Ovary (tissue), 9 donors: ENCODE measurements around the gene KMT5C. TPM values are rescaled to one million over a fixed set of nuclear protein-coding genes. Genes with fewer than 3 reads are reported as not detected.

Experiments used
- DNase-seq, 5 donors: peaks; one replicate each; pipeline ENCODE4 v3.0.0-alpha.2; 2019 to 2020
- H3K27ac ChIP-seq, 2 donors: fragments of 200-600 bp; one replicate each; pipeline versions ENCODE4 v1.5.1 to v1.8.0; 2019 to 2022
- H3K27me3 ChIP-seq: fragments of 200-600 bp; one replicate; pipeline ENCODE4 v1.8.0; 2022
- H3K36me3 ChIP-seq: fragments of 200-600 bp; sonication (generic); one replicate; pipeline ENCODE4 v1.5.1; 2019
- H3K4me1 ChIP-seq: one replicate; pipeline ENCODE4 v1.8.1; 2013; ENCODE audit warnings: mild to moderate bottlenecking, moderate library complexity; ENCODE audit not compliant: insufficient read depth
- H3K4me3 ChIP-seq: fragments of 200-600 bp; sonication (generic); one replicate; pipeline ENCODE4 v1.5.1; 2017
- H3K9me3 ChIP-seq, 2 donors: fragments of 200-600 bp in 1 of 2; sonication (generic) in 1 of 2; one replicate each; pipeline versions ENCODE4 v1.5.1 to v1.8.1; 2013 to 2019; ENCODE audit warnings: mild to moderate bottlenecking in 1 of 2, moderate library complexity in 1 of 2
- EP300 ChIP-seq: sonication (generic); formaldehyde crosslinking; IDR thresholded peaks from one replicate; pipeline ENCODE4 v1.6.1; 2017; ENCODE audit warnings: antibody characterized with exemption
- POLR2A ChIP-seq: fragments of 450-650 bp; IDR thresholded peaks from one replicate; pipeline ENCODE4 v1.6.1; 2017; ENCODE audit warnings: antibody characterized with exemption, mild to moderate bottlenecking, moderate library complexity
- WGBS, 3 donors: extraction: QIAGEN DNeasy Blood & Tissue Kit in 1 of 3; methylation state at CpG; one replicate each; pipeline versions ENCODE4 v1.1.5 to v1.1.7; 2013 to 2017; 5-methylcytosine and 5-hydroxymethylcytosine counted together
- intact Hi-C, 4 donors: fragments of 100-400 bp; cut with DNase I; formaldehyde crosslinking; loops; one replicate each; pipeline versions ENCODE4 v1.11.0 to v1.15.1; 2022 to 2023
- polyA plus RNA-seq, 2 donors: library from polyadenylated mRNA; stranded (reverse); fragments of 200-250 nt in 1 of 2; fragments of 350-450 nt in 1 of 2; fragmentation: Illumina TruSeq in 1 of 2; extraction: RNeasy Lipid Tissue Mini Kit (QIAGEN cat#74804) in 1 of 2; gene quantifications; one replicate each; pipeline ENCODE4 v1.2.3, GENCODE V29; 2013 to 2014
- total RNA-seq, 7 donors: library from RNA; depleted of rRNA in 2 of 7; stranded (reverse); fragments of >200 nt in 2 of 7; fragmentation: NEBNext Ultra II Directional in 3 of 7; extraction: Animal tissue kit (Norgen Biotek cat#: 25700) in 3 of 7; gene quantifications; one replicate each; pipeline versions ENCODE4 v1.1.0 to v1.2.4, GENCODE V29; 2016 to 2023
- TF ChIP-seq, protein P1 (sequence below), 3 donors: fragments of 450-650 bp in 2 of 3; fragments of 200-600 bp in 1 of 3; IDR thresholded peaks; one replicate each; pipeline versions ENCODE4 v1.5.1 to v1.8.0; 2016 to 2022; ENCODE audit warnings: antibody characterized with exemption in 3 of 3, mild to moderate bottlenecking in 1 of 3
- donor health status: DM: no; HTN: no; CAD: no; lungs with moderate emphysema.
- donor health status: DM: no; HTN: no; CAD: no.
- donor health status: Bipolar disorder and iron deficiency.
- donor health status: DM: yes; HTN: yes; CAD: no.
- donor health status: DM: no; HTN: no; CAD: no.
- donor health status: DM: yes; HTN: yes; CAD: no.

KMT5C gene
- total and polyA plus RNA-seq, 9 donors, result 0.37 to 26.2 (median 11.9) TPM

- no peak overlapping the region for H3K27ac ChIP-seq
- 66 to 74% (median 69%) methylated on average over 24 of the region's 24 CpGs for WGBS, 3 donors
- no peak for DNase-seq
- no peak overlapping the region for H3K4me3 ChIP-seq
- peaks cover 26% of the 10 kb centered on the region for H3K4me1 ChIP-seq
- H3K9me3 ChIP-seq, result no peaks in the 10 kb centered on the region
- no peak for TF ChIP-seq EP300
- no peak for TF ChIP-seq POLR2A
- TF ChIP-seq, protein P1, sequence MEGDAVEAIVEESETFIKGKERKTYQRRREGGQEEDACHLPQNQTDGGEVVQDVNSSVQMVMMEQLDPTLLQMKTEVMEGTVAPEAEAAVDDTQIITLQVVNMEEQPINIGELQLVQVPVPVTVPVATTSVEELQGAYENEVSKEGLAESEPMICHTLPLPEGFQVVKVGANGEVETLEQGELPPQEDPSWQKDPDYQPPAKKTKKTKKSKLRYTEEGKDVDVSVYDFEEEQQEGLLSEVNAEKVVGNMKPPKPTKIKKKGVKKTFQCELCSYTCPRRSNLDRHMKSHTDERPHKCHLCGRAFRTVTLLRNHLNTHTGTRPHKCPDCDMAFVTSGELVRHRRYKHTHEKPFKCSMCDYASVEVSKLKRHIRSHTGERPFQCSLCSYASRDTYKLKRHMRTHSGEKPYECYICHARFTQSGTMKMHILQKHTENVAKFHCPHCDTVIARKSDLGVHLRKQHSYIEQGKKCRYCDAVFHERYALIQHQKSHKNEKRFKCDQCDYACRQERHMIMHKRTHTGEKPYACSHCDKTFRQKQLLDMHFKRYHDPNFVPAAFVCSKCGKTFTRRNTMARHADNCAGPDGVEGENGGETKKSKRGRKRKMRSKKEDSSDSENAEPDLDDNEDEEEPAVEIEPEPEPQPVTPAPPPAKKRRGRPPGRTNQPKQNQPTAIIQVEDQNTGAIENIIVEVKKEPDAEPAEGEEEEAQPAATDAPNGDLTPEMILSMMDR (IDR thresholded peaks at IDR 0.05), result no peak
- no peaks in the 10 kb centered on the region for H3K36me3 ChIP-seq
- intact Hi-C loops, result loop anchor here in 3 of 4 donors (5.0 to 10.0 kb wide), 4 partner anchors 74 to 117 kb away; partner anchors contain the start of genes C19orf85 (in 1 of the 3) and ISOC2 (in 1 of the 3)
- H3K27me3 ChIP-seq, result no peaks in the 10 kb centered on the region
These were observed 48.2 kb downstream of the KMT5C start for GRCh38 chr19:55387736-55388497.

DNA sequence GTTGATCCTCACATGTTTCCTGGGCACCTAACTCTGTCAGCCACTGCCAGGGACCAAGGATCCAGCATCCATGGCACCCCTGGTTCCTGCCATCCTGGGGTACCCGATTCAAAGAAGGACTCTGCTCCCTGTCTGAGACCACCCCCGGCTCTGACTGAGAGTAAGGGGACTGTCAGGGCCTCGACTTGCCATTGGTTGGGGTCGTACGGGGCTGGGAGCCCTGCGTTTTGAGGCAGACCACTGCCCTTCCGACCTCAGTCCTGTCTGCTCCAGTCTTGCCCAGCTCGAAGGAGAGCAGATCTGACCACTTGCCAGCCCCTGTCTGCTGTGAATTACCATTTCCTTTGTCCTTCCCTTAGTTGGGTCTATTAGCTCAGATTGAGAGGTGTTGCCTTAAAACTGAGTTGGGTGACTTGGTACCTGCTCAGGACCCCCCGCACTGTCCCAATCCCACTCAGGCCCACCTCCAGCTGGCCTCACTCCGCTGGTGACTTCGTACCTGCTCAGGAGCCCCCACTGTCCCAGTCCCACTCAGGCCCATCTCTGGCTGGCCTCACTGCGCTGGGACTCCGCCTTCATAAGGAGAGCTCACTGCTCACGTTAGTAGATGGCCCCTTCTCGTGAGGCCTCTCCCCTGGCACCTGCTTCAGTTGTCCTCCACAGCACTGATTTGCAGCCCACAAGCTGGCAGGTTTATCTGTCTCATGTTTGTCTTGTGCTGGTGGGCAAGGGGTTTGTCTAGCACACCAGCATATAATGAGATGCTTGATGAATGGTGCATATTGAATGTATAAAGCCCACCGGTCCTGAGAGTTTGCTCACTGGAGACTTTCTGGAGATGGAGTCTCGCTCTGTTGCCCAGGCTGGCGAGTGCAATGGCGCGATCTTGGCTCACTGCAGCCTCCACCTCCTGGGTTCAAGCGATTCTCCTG is 50.0 kb downstream of the KMT5C start:
- Histone ChIP-seq H3K36me3 (no peaks in the 10 kb centered on the region), H3K27ac (no peak overlapping the region), H3K4me1 (peaks cover 21% of the 10 kb centered on the region), H3K27me3 (no peaks in the 10 kb centered on the region), H3K4me3 (no peak overlapping the region), H3K9me3 (no peaks in the 10 kb centered on the region)
- TF ChIP-seq POLR2A, result no peak
- TF ChIP-seq, protein P1 (IDR thresholded peaks at IDR 0.05), result no peak
- TF ChIP-seq EP300, result no peak
- intact Hi-C loops, result loop anchor here in 3 of 4 donors (5.0 to 10.0 kb wide), 4 partner anchors 73 to 115 kb away; partner anchors contain the start of genes C19orf85 (in 1 of the 3) and ISOC2 (in 1 of the 3)
- WGBS, 3 donors, result 68 to 74% (median 73%) methylated on average over 16 to 21 of the region's 21 CpGs
- no peak for DNase-seq

- Histone ChIP-seq H3K27me3 (no peaks in the 10 kb centered on the region), H3K27ac (no peak overlapping the region), H3K9me3 (no peaks in the 10 kb centered on the region), H3K36me3 (no peaks in the 10 kb centered on the region), H3K4me1 (peaks cover 19% of the 10 kb centered on the region), H3K4me3 (no peak overlapping the region)
- TF ChIP-seq, protein P1 (IDR thresholded peaks at IDR 0.05), result no peak
- no peak for TF ChIP-seq POLR2A
- TF ChIP-seq EP300, result no peak
- intact Hi-C loops, result no loop called here
- WGBS, 3 donors, result 65 to 74% (median 74%) methylated on average over 7 of the region's 7 CpGs
- DNase-seq, result no peak
These were observed 50.8 kb downstream of the KMT5C start for GRCh38 chr19:55390461-55390880.

DNA sequence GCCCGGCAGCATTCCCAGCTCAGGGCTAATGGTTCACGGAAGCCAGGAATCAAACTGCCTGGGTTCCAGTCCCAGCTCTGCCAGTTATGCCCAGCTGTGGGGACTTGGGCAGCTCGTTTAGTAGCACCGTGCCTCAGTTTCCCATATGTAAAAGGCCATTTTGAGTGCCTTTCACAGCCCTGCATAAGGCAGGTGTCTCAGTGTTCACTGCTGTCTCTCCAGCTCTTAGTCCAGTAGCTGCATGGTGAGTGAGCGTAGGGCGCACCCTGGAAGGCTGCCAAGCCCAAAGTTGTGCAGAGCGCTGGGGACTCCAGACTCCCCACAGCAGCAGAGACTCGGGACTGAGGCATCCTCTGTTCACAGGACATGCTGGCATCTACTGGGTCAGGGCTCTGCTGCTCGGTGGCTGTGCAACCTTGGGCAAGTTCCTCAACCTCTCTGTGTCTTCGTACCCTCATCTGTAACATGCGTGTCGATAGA is 51.6 kb downstream of the KMT5C start:
- no peak overlapping the region for H3K4me3 ChIP-seq
- H3K9me3 ChIP-seq, result no peaks in the 10 kb centered on the region
- no peaks in the 10 kb centered on the region for H3K36me3 ChIP-seq
- TF ChIP-seq POLR2A, result no peak
- intact Hi-C loops, result no loop called here
- H3K27me3 ChIP-seq, result no peaks in the 10 kb centered on the region
- WGBS, 3 donors, result 75 to 76% (median 75%) methylated on average over 12 of the region's 12 CpGs
- H3K4me1 ChIP-seq, result peaks cover 19% of the 10 kb centered on the region
- H3K27ac ChIP-seq, result no peak overlapping the region
- no peak for DNase-seq
